ENCODE measurements around the gene PRSS53.

GRCh38 chr16:31110106-31111034 is 21.6 kb upstream of the PRSS53 start:
- TF ChIP-seq, protein P1, sequence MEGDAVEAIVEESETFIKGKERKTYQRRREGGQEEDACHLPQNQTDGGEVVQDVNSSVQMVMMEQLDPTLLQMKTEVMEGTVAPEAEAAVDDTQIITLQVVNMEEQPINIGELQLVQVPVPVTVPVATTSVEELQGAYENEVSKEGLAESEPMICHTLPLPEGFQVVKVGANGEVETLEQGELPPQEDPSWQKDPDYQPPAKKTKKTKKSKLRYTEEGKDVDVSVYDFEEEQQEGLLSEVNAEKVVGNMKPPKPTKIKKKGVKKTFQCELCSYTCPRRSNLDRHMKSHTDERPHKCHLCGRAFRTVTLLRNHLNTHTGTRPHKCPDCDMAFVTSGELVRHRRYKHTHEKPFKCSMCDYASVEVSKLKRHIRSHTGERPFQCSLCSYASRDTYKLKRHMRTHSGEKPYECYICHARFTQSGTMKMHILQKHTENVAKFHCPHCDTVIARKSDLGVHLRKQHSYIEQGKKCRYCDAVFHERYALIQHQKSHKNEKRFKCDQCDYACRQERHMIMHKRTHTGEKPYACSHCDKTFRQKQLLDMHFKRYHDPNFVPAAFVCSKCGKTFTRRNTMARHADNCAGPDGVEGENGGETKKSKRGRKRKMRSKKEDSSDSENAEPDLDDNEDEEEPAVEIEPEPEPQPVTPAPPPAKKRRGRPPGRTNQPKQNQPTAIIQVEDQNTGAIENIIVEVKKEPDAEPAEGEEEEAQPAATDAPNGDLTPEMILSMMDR (conservative IDR thresholded peaks at IDR 0.05 in 1 of 2, IDR thresholded peaks at IDR 0.05 in 1 of 2; ENCODE audit: extremely low read depth in 1 of 2, insufficient read depth in 1 of 2, low read depth in 1 of 2, low read length in 2 of 2): no peak
- no peak for TF ChIP-seq EZH2 (IDR thresholded peaks at IDR 0.05; ENCODE audit: borderline replicate concordance, low read length)
